GM12874 (cell line): ENCODE data around the gene PMF1.

Experiments used
- CTCF ChIP-seq: IDR thresholded peaks from 2 replicates; pipeline ENCODE4 v1.5.1; 2011; ENCODE audit warnings: low read depth, mild to moderate bottlenecking, control low read depth, low read length, moderate library complexity; ENCODE audit not compliant: insufficient read depth

Gene PMF1

DNA sequence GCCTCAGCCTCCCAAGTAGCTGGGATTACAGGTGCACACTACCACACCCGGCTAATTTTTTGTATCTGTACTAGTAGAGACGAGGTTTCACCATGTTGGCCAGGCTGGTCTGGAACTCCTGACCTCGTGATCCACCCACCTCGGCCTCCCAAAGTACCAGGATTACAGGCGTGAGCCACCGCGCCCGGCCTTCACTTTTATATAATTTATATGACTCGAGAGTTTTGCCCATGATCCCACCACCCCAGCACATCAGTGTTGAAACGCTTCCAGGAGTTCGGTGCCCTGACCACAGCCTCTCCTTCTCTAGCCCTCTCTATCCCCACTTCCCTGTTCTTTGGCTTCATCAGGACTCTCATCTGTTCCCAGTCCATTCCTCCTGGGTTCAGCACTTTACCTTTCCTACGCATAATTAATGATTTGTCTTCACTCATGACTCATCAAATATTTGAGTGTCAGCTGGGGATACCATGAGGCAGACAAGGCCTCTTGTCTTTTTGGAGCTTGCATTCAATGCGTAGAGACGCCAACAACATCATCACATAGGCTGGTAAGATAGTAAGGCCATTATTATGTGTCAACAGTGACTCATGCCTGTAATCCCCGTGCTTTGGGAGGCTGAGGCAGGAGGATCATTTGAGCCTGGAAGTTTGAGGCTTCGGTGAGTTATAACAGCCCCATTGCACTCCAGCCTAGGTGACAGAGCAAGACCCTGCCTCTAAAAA lies 1.4 kb downstream of the PMF1 start:
- TF ChIP-seq CTCF: no peak

GRCh38 chr1:156217871-156218270 lies 5.1 kb downstream of the PMF1 start:
- TF ChIP-seq CTCF: no peak

DNA sequence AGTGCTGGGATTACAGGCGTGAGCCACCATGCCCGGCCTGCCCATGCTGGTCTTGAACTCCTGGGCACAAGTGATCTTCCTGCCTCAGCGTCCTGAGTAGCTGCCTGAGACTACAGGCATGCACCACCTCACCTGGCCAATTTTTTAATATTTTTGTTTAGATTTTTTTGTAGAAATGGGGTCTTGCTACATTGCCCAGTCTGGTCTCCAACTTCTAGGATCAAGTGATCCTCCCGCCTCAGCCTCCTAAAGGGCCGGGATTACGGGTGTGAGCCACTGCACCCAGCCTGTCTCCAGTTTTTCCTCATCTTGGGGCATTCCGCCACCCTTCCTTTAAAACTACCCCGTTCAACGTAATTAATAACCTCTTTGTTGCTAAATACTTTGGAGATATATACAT lies 7.4 kb downstream of the PMF1 start:
- TF ChIP-seq CTCF: no peak

- no peak for TF ChIP-seq CTCF
These were observed 9.3 kb downstream of the PMF1 start for GRCh38 chr1:156221986-156222692.

- no peak for TF ChIP-seq CTCF
These were observed 12.8 kb downstream of the PMF1 start for GRCh38 chr1:156225677-156226014.

- TF ChIP-seq CTCF: no peak
These were observed 13.3 kb downstream of the PMF1 start for GRCh38 chr1:156226116-156226538.

DNA sequence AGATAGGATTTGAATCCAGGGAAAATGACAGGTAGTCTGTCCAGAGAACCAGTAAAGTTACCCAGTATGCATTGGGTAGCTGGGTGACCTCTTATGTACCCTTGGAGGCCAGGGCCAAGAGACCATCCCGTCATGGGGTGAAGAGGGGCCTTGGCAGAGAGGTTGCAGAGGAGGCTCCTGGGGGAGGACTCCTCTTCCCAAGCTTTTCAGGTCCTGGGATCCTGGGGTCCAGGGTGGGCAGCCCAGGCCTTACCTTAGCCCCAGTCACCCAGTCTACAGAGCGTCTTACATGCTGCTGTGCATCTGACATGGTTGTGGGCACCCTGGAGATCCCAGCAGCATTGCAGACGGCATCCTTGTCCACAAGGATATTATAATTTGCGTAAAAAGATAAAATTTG lies 14.0 kb downstream of the PMF1 start:
- no peak for TF ChIP-seq CTCF
